ENCODE measurements around the gene CFAP54.
"Not testable (repeated sequence)": the region's sequence is repeated elsewhere in the genome, so short reads cannot be mapped to it uniquely, and the experiment has no call there.

Gene CFAP54

DNA sequence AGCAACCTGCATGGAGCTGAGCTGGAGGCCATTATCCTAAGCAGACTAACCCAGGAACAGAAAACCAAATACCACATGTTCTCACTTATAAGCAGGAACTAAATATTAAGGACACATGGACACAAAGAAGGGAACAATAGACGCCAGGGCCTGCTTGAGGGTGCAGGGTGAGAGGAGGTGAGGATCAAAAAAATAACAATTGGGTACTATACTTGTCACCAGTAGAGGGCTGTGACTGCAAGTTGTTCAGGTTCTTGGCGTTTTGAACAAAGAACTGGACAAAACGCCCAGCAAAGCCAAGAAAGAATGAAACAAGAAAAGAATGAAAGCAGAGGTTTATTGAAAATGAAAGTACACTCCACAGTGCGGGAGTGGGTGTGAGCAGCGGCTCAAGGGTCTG, 209.1 kb downstream of the CFAP54 start:
- no peak overlapping the region for H3K27ac ChIP-seq (ENCODE audit: low read length)
- no peak overlapping the region for H3K4me3 ChIP-seq (ENCODE audit: low read length)
- no CpG with 5 or more reads among the region's 5 CpGs for WGBS (ENCODE audit: insufficient coverage, insufficient read length)
- no peaks in the 10 kb centered on the region for H3K4me1 ChIP-seq (ENCODE audit: control insufficient read depth, insufficient read depth, low read length)
- no peaks in the 10 kb centered on the region for H3K27me3 ChIP-seq (ENCODE audit: control insufficient read depth, insufficient read depth, low read length)
- H3K36me3 ChIP-seq (ENCODE audit: control insufficient read depth, insufficient read depth, low read length): no peaks in the 10 kb centered on the region
- DNase-seq (ENCODE audit: low read depth, low spot score): no peak
- H3K9me3 ChIP-seq (ENCODE audit: control insufficient read depth, insufficient read depth, low read length): no peaks in the 10 kb centered on the region

DNA sequence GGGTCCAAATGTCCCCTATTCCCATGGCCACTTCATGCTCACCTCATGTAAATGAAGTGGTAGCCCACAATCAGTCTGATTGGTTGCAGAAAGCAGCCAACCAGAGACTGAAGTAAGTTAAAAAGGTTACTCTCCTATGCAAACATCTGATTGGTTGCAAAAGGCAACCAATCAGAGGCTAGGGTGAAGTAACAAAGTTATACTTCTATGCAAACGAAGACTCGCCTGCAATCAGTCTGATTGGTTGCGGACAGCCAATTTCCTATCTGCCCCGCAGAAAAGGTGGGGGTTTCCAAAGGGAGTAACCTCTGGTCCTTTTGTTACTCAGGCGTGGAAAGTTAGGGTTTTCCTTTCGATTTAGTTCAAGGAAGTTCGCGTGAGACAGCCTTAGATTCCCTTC, 209.6 kb downstream of the CFAP54 start:
- WGBS (ENCODE audit: insufficient coverage, insufficient read length): no CpG with 5 or more reads among the region's 8 CpGs

DNA sequence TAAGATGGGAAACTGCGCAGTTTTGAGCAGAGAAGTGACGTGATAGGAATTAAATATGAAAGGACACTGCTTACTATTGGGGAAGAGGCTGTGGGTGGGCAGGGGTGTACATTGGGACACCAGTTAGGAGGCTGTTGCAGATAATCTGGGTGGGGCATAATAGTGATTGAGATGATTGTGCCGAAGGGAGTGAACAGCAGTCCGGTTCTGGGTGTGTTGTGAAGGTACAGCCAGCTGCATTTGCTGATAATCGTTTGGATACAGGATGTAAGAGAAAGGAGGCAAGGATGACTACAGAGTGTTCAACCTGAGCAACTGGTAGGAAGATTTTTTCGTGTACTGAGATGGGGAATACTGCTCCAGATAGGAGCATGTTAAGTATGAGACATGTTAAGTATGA, 212.5 kb downstream of the CFAP54 start:
- no peaks in the 10 kb centered on the region for H3K36me3 ChIP-seq (ENCODE audit: control insufficient read depth, insufficient read depth, low read length)
- no CpG with 5 or more reads among the region's 6 CpGs for WGBS (ENCODE audit: insufficient coverage, insufficient read length)
- H3K9me3 ChIP-seq (ENCODE audit: control insufficient read depth, insufficient read depth, low read length): no peaks in the 10 kb centered on the region
- no peak for DNase-seq (ENCODE audit: low read depth, low spot score)
- H3K4me1 ChIP-seq (ENCODE audit: control insufficient read depth, insufficient read depth, low read length): no peaks in the 10 kb centered on the region
- no peak overlapping the region for H3K4me3 ChIP-seq (ENCODE audit: low read length)
- H3K27ac ChIP-seq (ENCODE audit: low read length): no peak overlapping the region
- no peaks in the 10 kb centered on the region for H3K27me3 ChIP-seq (ENCODE audit: control insufficient read depth, insufficient read depth, low read length)

More for the DNA sequence above, 209.6 kb downstream of the CFAP54 start:
- H3K27me3 ChIP-seq (ENCODE audit: control insufficient read depth, insufficient read depth, low read length): no peaks in the 10 kb centered on the region
- DNase-seq (ENCODE audit: low read depth, low spot score): no peak
- H3K4me1 ChIP-seq (ENCODE audit: control insufficient read depth, insufficient read depth, low read length): no peaks in the 10 kb centered on the region
- H3K27ac ChIP-seq (ENCODE audit: low read length): no peak overlapping the region
- no peaks in the 10 kb centered on the region for H3K36me3 ChIP-seq (ENCODE audit: control insufficient read depth, insufficient read depth, low read length)
- H3K4me3 ChIP-seq (ENCODE audit: low read length): no peak overlapping the region
- H3K9me3 ChIP-seq (ENCODE audit: control insufficient read depth, insufficient read depth, low read length): no peaks in the 10 kb centered on the region

GRCh38 chr12:96710127-96710745, 220.9 kb downstream of the CFAP54 start:
- WGBS (ENCODE audit: insufficient coverage, insufficient read length): no CpG with 5 or more reads among the region's 2 CpGs
- no peak overlapping the region for H3K27ac ChIP-seq (ENCODE audit: low read length)
- H3K9me3 ChIP-seq (ENCODE audit: control insufficient read depth, insufficient read depth, low read length): no peaks in the 10 kb centered on the region
- no peak for DNase-seq (ENCODE audit: low read depth, low spot score)
- no peaks in the 10 kb centered on the region for H3K36me3 ChIP-seq (ENCODE audit: control insufficient read depth, insufficient read depth, low read length)
- H3K4me1 ChIP-seq (ENCODE audit: control insufficient read depth, insufficient read depth, low read length): no peaks in the 10 kb centered on the region
- no peak overlapping the region for H3K4me3 ChIP-seq (ENCODE audit: low read length)
- H3K27me3 ChIP-seq (ENCODE audit: control insufficient read depth, insufficient read depth, low read length): no peaks in the 10 kb centered on the region

- no peaks in the 10 kb centered on the region for H3K9me3 ChIP-seq (ENCODE audit: control insufficient read depth, insufficient read depth, low read length)
- no peak for DNase-seq (ENCODE audit: low read depth, low spot score)
- no peak overlapping the region for H3K4me3 ChIP-seq (ENCODE audit: low read length)
- no peaks in the 10 kb centered on the region for H3K4me1 ChIP-seq (ENCODE audit: control insufficient read depth, insufficient read depth, low read length)
- no peak overlapping the region for H3K27ac ChIP-seq (ENCODE audit: low read length)
- H3K27me3 ChIP-seq (ENCODE audit: control insufficient read depth, insufficient read depth, low read length): no peaks in the 10 kb centered on the region
- H3K36me3 ChIP-seq (ENCODE audit: control insufficient read depth, insufficient read depth, low read length): no peaks in the 10 kb centered on the region
Measured at GRCh38 chr12:96711364-96711763, 222.0 kb downstream of the CFAP54 start.

DNA sequence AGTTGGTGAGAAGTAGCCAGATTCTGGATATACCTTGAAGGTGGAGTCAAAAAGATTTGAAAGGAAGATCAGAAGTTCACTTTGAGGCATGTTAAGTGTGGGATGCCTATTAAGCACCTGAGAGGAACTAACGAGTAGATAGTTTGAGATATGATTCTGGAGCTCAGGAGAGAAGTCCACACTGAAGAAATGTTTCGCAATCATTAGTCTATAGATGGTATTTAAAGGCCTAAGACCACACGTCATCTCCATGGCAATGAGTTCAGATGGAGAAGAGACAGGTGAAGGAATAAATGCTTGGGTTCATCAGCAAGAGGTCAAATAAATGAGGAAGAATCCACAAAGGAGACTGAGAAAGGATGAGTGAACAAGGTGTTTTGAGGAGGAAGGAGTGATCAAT, 224.8 kb downstream of the CFAP54 start:
- Histone ChIP-seq H3K4me3 (ENCODE audit: low read length) (no peak overlapping the region), H3K9me3 (ENCODE audit: control insufficient read depth, insufficient read depth, low read length) (no peaks in the 10 kb centered on the region), H3K36me3 (ENCODE audit: control insufficient read depth, insufficient read depth, low read length) (no peaks in the 10 kb centered on the region), H3K4me1 (ENCODE audit: control insufficient read depth, insufficient read depth, low read length) (no peaks in the 10 kb centered on the region), H3K27me3 (ENCODE audit: control insufficient read depth, insufficient read depth, low read length) (no peaks in the 10 kb centered on the region), H3K27ac (ENCODE audit: low read length) (no peak overlapping the region)
- no peak for DNase-seq (ENCODE audit: low read depth, low spot score)
- no CpG with 5 or more reads among the region's 3 CpGs for WGBS (ENCODE audit: insufficient coverage, insufficient read length)

- H3K27ac ChIP-seq (ENCODE audit: low read length): no peak overlapping the region
- no peaks in the 10 kb centered on the region for H3K27me3 ChIP-seq (ENCODE audit: control insufficient read depth, insufficient read depth, low read length)
- H3K36me3 ChIP-seq (ENCODE audit: control insufficient read depth, insufficient read depth, low read length): no peaks in the 10 kb centered on the region
- H3K9me3 ChIP-seq (ENCODE audit: control insufficient read depth, insufficient read depth, low read length): no peaks in the 10 kb centered on the region
- H3K4me1 ChIP-seq (ENCODE audit: control insufficient read depth, insufficient read depth, low read length): no peaks in the 10 kb centered on the region
- no peak overlapping the region for H3K4me3 ChIP-seq (ENCODE audit: low read length)
- DNase-seq (ENCODE audit: low read depth, low spot score): no peak
- no CpG with 5 or more reads among the region's 5 CpGs for WGBS (ENCODE audit: insufficient coverage, insufficient read length)
Measured at GRCh38 chr12:96719660-96720362, 230.4 kb downstream of the CFAP54 start.

DNA sequence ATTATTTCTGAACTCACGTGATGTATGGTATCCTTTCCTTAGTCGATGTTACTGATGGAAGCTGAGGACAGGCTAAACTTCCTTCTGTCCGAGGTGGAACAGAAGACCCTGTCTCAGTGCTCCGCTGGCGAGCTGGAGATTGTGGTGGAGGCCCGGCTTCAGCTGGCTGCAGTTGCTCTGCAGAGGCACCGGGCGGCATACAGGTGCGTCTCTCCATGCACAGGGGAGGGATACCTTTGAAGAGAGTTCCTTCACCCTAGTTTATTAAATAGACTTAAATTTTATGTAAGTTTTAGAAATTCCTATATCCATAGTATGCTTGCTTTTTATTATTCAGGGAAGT, 231.0 kb downstream of the CFAP54 start:
- H3K4me1 ChIP-seq (ENCODE audit: control insufficient read depth, insufficient read depth, low read length): no peaks in the 10 kb centered on the region
- H3K4me3 ChIP-seq (ENCODE audit: low read length): no peak overlapping the region
- H3K36me3 ChIP-seq (ENCODE audit: control insufficient read depth, insufficient read depth, low read length): no peaks in the 10 kb centered on the region
- no peak overlapping the region for H3K27ac ChIP-seq (ENCODE audit: low read length)
- DNase-seq (ENCODE audit: low read depth, low spot score): no peak
- no CpG with 5 or more reads among the region's 9 CpGs for WGBS (ENCODE audit: insufficient coverage, insufficient read length)
- no peaks in the 10 kb centered on the region for H3K9me3 ChIP-seq (ENCODE audit: control insufficient read depth, insufficient read depth, low read length)
- no peaks in the 10 kb centered on the region for H3K27me3 ChIP-seq (ENCODE audit: control insufficient read depth, insufficient read depth, low read length)

DNA sequence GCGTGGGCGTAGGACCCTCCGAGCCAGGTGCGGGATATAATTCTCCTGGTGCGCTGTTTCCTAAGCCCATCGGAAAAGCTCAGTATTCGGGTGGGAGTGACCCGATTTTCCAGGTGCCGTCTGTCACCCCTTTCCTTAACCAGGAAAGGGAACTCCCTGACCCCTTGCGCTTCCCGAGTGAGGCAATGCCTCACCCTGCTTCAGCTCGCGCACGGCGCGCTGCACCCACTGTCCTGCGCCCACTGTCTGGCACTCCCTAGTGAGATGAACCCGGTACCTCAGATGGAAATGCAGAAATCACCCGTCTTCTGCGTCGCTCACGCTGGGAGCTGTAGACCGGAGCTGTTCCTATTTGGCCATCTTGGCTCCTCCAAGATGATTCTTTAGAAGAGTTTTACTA, 240.1 kb downstream of the CFAP54 start:
- not testable (repeated sequence) for H3K9me3 ChIP-seq (ENCODE audit: control insufficient read depth, insufficient read depth, low read length); H3K4me3 ChIP-seq (ENCODE audit: low read length); H3K4me1 ChIP-seq (ENCODE audit: control insufficient read depth, insufficient read depth, low read length); H3K27me3 ChIP-seq (ENCODE audit: control insufficient read depth, insufficient read depth, low read length); H3K27ac ChIP-seq (ENCODE audit: low read length); DNase-seq (ENCODE audit: low read depth, low spot score); H3K36me3 ChIP-seq (ENCODE audit: control insufficient read depth, insufficient read depth, low read length)
- WGBS (ENCODE audit: insufficient coverage, insufficient read length): no CpG with 5 or more reads among the region's 23 CpGs

GRCh38 chr12:96729886-96730285, 240.5 kb downstream of the CFAP54 start:
- Histone ChIP-seq H3K4me1 (ENCODE audit: control insufficient read depth, insufficient read depth, low read length) (no peaks in the 10 kb centered on the region; the same call in 1 of the 2 replicates), H3K4me3 (ENCODE audit: low read length) (no peak overlapping the region), H3K36me3 (ENCODE audit: control insufficient read depth, insufficient read depth, low read length) (no peaks in the 10 kb centered on the region), H3K27ac (ENCODE audit: low read length) (no peak overlapping the region), H3K9me3 (ENCODE audit: control insufficient read depth, insufficient read depth, low read length) (no peaks in the 10 kb centered on the region), H3K27me3 (ENCODE audit: control insufficient read depth, insufficient read depth, low read length) (no peaks in the 10 kb centered on the region)
- no peak for DNase-seq (ENCODE audit: low read depth, low spot score)
- WGBS (ENCODE audit: insufficient coverage, insufficient read length): no CpG with 5 or more reads among the region's 2 CpGs

DNA sequence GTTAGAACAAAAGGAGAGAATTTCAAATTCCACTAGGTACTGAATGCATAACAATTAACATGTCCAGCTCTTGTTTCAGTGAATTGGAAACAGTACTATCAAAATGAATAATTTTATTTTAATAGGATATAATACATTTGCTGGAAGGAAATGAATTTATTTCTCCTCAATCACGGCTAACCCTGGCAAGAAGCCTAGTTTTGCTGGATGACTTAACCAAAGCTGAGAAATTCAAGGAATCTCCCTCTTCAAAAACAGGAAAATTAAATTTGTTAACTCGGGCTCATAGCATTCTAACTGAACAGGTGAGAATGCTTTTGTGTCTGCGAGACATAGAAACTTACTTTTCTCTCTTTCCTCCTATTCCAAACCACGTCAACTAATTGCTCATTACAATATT, 254.2 kb downstream of the CFAP54 start:
- no peaks in the 10 kb centered on the region for H3K36me3 ChIP-seq (ENCODE audit: control insufficient read depth, insufficient read depth, low read length)
- H3K27ac ChIP-seq (ENCODE audit: low read length): no peak overlapping the region
- no CpG with 5 or more reads among the region's 4 CpGs for WGBS (ENCODE audit: insufficient coverage, insufficient read length)
- no peaks in the 10 kb centered on the region for H3K27me3 ChIP-seq (ENCODE audit: control insufficient read depth, insufficient read depth, low read length)
- H3K4me1 ChIP-seq (ENCODE audit: control insufficient read depth, insufficient read depth, low read length): no peaks in the 10 kb centered on the region
- no peaks in the 10 kb centered on the region for H3K9me3 ChIP-seq (ENCODE audit: control insufficient read depth, insufficient read depth, low read length)
- no peak overlapping the region for H3K4me3 ChIP-seq (ENCODE audit: low read length)
- no peak for DNase-seq (ENCODE audit: low read depth, low spot score)

Measured in iPS DF 6.9 (cell line).